Stimulated activated naive B cell treated with anti-CD40 and anti-IgM and Interleukin-4, amounts not matched to agents 10 μg/mL and 1 μg/mL and 100 μg/mL, for 72 hours (primary cell): ENCODE results near the gene DHRS3.
A peak's percentile ranks its signal among the peaks of the same experiment; 100 is the strongest.
"Not testable (repeated sequence)": the region's sequence is repeated elsewhere in the genome, so short reads cannot be mapped to it uniquely, and the experiment has no call there.

ENCODE experiments used
- ATAC-seq, 2 donors: fragments of 150-1000 bp; cut with Tn5 transposase; replicated peaks; 2 replicates each; pipeline ENCODE4 v1.10.0; 2021; ENCODE audit warnings: moderate library complexity in 1 of 2
- DNase-seq: peaks from one replicate; pipeline ENCODE4 v3.0.0; 2021
- H3K27ac Mint-ChIP-seq: one replicate; pipeline ENCODE4 v1.8.0; 2022; ENCODE audit warnings: mild to moderate bottlenecking, mixed read lengths
- H3K27me3 Mint-ChIP-seq, 2 donors: one replicate each; pipeline ENCODE4 v1.8.0; 2022; ENCODE audit warnings: mixed read lengths in 2 of 2
- H3K36me3 Mint-ChIP-seq, 2 donors: one replicate each; pipeline ENCODE4 v1.8.0; 2022; ENCODE audit warnings: mixed read lengths in 2 of 2, mild to moderate bottlenecking in 1 of 2
- H3K4me1 Mint-ChIP-seq, 2 donors: one replicate each; pipeline ENCODE4 v1.8.0; 2022; ENCODE audit warnings: mixed read lengths in 2 of 2, mild to moderate bottlenecking in 1 of 2
- H3K4me3 Mint-ChIP-seq, 2 donors: one replicate each; pipeline ENCODE4 v1.8.0; 2022; ENCODE audit warnings: mild to moderate bottlenecking in 2 of 2, mixed read lengths in 2 of 2, moderate library complexity in 1 of 2
- H3K9me3 Mint-ChIP-seq, 2 donors: one replicate each; pipeline ENCODE4 v1.8.0; 2022; ENCODE audit warnings: mixed read lengths in 2 of 2, mild to moderate bottlenecking in 1 of 2

The DHRS3 gene

GRCh38 chr1:12538536-12538935 lies 79.5 kb downstream of the DHRS3 start:
- H3K27ac Mint-ChIP-seq, ATAC-seq, H3K4me1 Mint-ChIP-seq, DNase-seq, H3K4me3 Mint-ChIP-seq, H3K27me3 Mint-ChIP-seq: not testable (repeated sequence)
- Mint-ChIP-seq H3K36me3 (peaks cover 26 to 29% of the 10 kb centered on the region in 2 donors), H3K9me3 (peaks cover 18 to 19% of the 10 kb centered on the region in 2 donors)

- Mint-ChIP-seq H3K4me1 (no peaks in the 10 kb centered on the region), H3K36me3 (peaks cover 26 to 29% of the 10 kb centered on the region in 2 donors), H3K27me3 (peaks cover 4 to 7% of the 10 kb centered on the region in 2 donors), H3K4me3 (no peak overlapping the region), H3K27ac (no peak overlapping the region), H3K9me3 (peaks cover 18 to 19% of the 10 kb centered on the region in 2 donors)
- no peak for ATAC-seq
- no peak for DNase-seq
Observed at GRCh38 chr1:12537906-12538461, 80.0 kb downstream of the DHRS3 start.

GRCh38 chr1:12537294-12537693 lies 80.7 kb downstream of the DHRS3 start:
- H3K27me3 Mint-ChIP-seq = peaks cover 2 to 4% of the 10 kb centered on the region in 2 donors
- H3K4me1 Mint-ChIP-seq = no peaks in the 10 kb centered on the region
- H3K27ac Mint-ChIP-seq = no peak overlapping the region
- ATAC-seq (no peak), DNase-seq (no peak)
- peaks cover 26 to 29% of the 10 kb centered on the region in 2 donors for H3K36me3 Mint-ChIP-seq
- peaks cover 18 to 19% of the 10 kb centered on the region in 2 donors for H3K9me3 Mint-ChIP-seq
- H3K4me3 Mint-ChIP-seq = no peak overlapping the region

- no peak for DNase-seq
- Mint-ChIP-seq H3K36me3 (peaks cover 26 to 32% of the 10 kb centered on the region in 2 donors), H3K27me3 (no peaks in the 10 kb centered on the region), H3K27ac (no peak overlapping the region), H3K4me3 (no peak overlapping the region), H3K9me3 (peaks cover 18 to 19% of the 10 kb centered on the region in 2 donors), H3K4me1 (no peaks in the 10 kb centered on the region)
- ATAC-seq = no peak
Observed at GRCh38 chr1:12536023-12536639, 81.9 kb downstream of the DHRS3 start.

GRCh38 chr1:12532405-12533315 lies 85.3 kb downstream of the DHRS3 start:
- Mint-ChIP-seq H3K4me3 (no peak overlapping the region), H3K4me1 (peaks cover 3 to 12% of the 10 kb centered on the region in 2 donors), H3K27ac (peak overlapping the region; percentile 68), H3K36me3 (peaks cover 21 to 27% of the 10 kb centered on the region in 2 donors), H3K9me3 (peaks cover 17 to 18% of the 10 kb centered on the region in 2 donors), H3K27me3 (no peaks in the 10 kb centered on the region)
- ATAC-seq (no peak), DNase-seq (no peak)

GRCh38 chr1:12531179-12531499 lies 86.9 kb downstream of the DHRS3 start:
- Mint-ChIP-seq H3K4me3 (no peak overlapping the region), H3K36me3 (peaks cover 7 to 12% of the 10 kb centered on the region in 2 donors), H3K27me3 (no peaks in the 10 kb centered on the region), H3K9me3 (peaks cover 5% of the 10 kb centered on the region in 2 donors), H3K27ac (no peak overlapping the region), H3K4me1 (peaks cover 3 to 14% of the 10 kb centered on the region in 2 donors)
- DNase-seq (no peak), ATAC-seq (no peak)

GRCh38 chr1:12530462-12531178 lies 87.4 kb downstream of the DHRS3 start:
- ATAC-seq (no peak), DNase-seq (no peak)
- no peak overlapping the region for H3K4me3 Mint-ChIP-seq
- peaks cover 5 to 8% of the 10 kb centered on the region in 2 donors for H3K36me3 Mint-ChIP-seq
- no peak overlapping the region for H3K27ac Mint-ChIP-seq
- H3K4me1 Mint-ChIP-seq = peaks cover 3 to 16% of the 10 kb centered on the region in 2 donors
- H3K9me3 Mint-ChIP-seq = peaks cover 3 to 4% of the 10 kb centered on the region in 2 donors
- no peaks in the 10 kb centered on the region for H3K27me3 Mint-ChIP-seq

- Mint-ChIP-seq H3K27ac (no peak overlapping the region), H3K36me3 (peaks cover 2 to 8% of the 10 kb centered on the region in 2 donors), H3K4me3 (no peak overlapping the region), H3K9me3 (no peaks in the 10 kb centered on the region), H3K27me3 (no peaks in the 10 kb centered on the region), H3K4me1 (peaks cover 12 to 25% of the 10 kb centered on the region in 2 donors)
- DNase-seq (no peak), ATAC-seq (no peak)
Observed at GRCh38 chr1:12529640-12530174, 88.3 kb downstream of the DHRS3 start.

- H3K4me1 Mint-ChIP-seq = peaks cover 12 to 28% of the 10 kb centered on the region in 2 donors
- ATAC-seq (no peak), DNase-seq (no peak)
- H3K9me3 Mint-ChIP-seq = peaks cover 0 to 2% of the 10 kb centered on the region in 2 donors
- H3K27me3 Mint-ChIP-seq = no peaks in the 10 kb centered on the region
- H3K4me3 Mint-ChIP-seq = no peak overlapping the region
- no peak overlapping the region for H3K27ac Mint-ChIP-seq
- peaks cover 6 to 8% of the 10 kb centered on the region in 2 donors for H3K36me3 Mint-ChIP-seq
Observed at GRCh38 chr1:12528021-12528852, 89.8 kb downstream of the DHRS3 start.

GRCh38 chr1:12527564-12527963 lies 90.4 kb downstream of the DHRS3 start:
- peaks cover 7 to 8% of the 10 kb centered on the region in 2 donors for H3K36me3 Mint-ChIP-seq
- H3K9me3 Mint-ChIP-seq = peaks cover 0 to 2% of the 10 kb centered on the region in 2 donors
- peaks cover 12 to 28% of the 10 kb centered on the region in 2 donors for H3K4me1 Mint-ChIP-seq
- no peak overlapping the region for H3K4me3 Mint-ChIP-seq
- DNase-seq (no peak), ATAC-seq (no peak)
- H3K27ac Mint-ChIP-seq = no peak overlapping the region
- H3K27me3 Mint-ChIP-seq = no peaks in the 10 kb centered on the region

- H3K4me3 Mint-ChIP-seq = no peak overlapping the region
- H3K27ac Mint-ChIP-seq = peak overlapping the region; percentile 22
- DNase-seq (no peak), ATAC-seq (no peak)
- no peaks in the 10 kb centered on the region for H3K27me3 Mint-ChIP-seq
- H3K36me3 Mint-ChIP-seq = peaks cover 5 to 7% of the 10 kb centered on the region in 2 donors
- peaks cover 12 to 28% of the 10 kb centered on the region in 2 donors for H3K4me1 Mint-ChIP-seq
- peaks cover 0 to 2% of the 10 kb centered on the region in 2 donors for H3K9me3 Mint-ChIP-seq
Observed at GRCh38 chr1:12525311-12526181, 92.5 kb downstream of the DHRS3 start.

GRCh38 chr1:12524266-12524665 lies 93.7 kb downstream of the DHRS3 start:
- DNase-seq = no peak
- Mint-ChIP-seq H3K4me1 (peaks cover 11 to 28% of the 10 kb centered on the region in 2 donors), H3K4me3 (no peak overlapping the region), H3K27ac (no peak overlapping the region), H3K9me3 (peaks cover 0 to 2% of the 10 kb centered on the region in 2 donors), H3K27me3 (no peaks in the 10 kb centered on the region), H3K36me3 (peaks cover 10% of the 10 kb centered on the region in 2 donors)
- ATAC-seq = no peak
